GM18861 (cell line): ENCODE results near the gene GPX4.
A peak's percentile ranks its signal among the peaks of the same experiment; 100 is the strongest.

ENCODE experiments used
- ATAC-seq: cut with Tn5 transposase; IDR thresholded peaks from one replicate; pipeline ENCODE4 v1.9.1; 2021; ENCODE audit not compliant: unreplicated experiment

Gene GPX4

DNA sequence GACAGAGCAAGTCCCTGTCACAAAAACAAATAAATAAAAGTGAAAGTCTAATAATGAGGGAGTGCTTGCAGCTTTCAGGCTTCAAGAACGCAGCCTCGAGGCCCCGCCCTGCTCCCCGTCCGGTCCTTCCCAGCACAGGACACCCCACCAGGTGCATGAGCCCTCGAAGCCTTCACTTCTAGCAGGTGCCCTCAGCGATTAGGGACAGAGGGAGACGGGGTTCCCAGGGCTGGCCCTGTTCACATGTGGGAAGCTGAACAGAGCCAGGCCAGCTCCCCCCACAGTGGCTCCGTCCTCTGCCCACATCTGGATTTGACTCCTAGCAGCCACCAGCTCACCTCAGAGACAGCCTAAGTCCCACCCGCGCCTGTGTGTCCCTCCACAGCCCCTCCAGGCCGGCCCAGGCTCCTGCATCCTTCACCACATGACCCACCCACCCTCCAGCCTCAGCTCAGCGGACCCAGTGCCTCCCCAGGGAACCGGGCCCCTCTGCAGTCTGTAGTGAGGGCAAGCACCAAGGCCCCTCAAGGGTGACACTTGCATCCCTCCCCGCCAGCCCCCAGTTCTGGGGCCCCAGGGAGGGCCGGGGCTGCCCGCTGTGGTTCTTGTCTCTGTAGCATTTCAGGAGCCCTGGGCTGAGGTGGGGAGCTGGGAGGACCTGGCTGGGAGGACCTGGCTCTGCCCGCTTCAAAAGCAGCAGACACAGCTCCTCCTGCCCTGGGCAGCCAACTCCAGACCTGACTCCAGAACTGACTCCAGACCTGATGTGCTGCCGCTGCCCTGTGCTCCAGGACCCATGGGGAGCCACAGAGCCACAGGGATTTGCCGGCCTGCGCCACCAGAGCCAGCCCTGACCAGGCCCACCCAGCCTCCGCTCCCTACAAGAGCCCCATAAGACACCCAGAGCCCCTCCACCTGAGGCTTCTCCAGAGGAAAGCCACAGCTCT lies 27.2 kb downstream of the GPX4 start:
- ATAC-seq = no peak

DNA sequence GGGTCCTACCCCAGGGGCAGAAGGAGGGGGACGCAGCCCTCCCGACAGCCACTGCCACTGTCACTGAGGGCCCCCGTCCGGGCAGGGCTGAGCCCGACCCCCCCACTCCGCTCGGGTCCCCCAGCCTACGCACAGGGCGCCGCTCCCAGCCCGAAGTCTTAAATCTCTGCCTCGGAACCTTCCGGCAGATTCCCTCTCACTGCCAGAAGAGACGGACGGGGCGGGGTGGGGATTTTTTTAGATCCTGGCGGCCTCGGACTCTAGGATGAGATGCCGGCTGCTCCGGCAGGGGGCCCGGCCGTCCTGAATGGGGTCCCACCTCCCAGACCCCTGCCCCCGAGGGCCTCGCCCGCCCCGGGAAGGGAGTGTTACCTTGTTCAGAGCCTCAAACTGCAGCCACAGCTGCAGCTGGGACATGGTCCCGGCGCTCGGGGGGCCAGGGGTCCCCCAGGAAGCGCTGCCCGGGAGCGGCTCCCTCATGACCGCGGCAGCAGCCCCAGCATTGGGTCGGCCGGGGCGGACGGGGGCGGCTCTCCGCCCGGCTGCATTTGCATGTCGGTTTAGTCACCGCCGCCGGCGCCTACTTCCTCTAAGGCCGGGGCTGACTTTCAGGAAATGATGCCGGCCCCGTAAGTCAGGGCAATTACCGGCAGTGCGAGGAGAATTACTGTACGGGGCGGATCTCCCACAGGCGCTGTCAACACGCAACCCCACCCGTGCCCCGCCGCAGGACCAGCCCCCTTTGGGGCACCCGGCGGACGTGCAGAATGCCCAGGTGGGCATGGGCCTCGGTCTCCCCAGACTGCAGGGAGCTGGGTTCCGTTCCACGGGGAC lies 28.1 kb downstream of the GPX4 start:
- peak; percentile 31 for ATAC-seq

DNA sequence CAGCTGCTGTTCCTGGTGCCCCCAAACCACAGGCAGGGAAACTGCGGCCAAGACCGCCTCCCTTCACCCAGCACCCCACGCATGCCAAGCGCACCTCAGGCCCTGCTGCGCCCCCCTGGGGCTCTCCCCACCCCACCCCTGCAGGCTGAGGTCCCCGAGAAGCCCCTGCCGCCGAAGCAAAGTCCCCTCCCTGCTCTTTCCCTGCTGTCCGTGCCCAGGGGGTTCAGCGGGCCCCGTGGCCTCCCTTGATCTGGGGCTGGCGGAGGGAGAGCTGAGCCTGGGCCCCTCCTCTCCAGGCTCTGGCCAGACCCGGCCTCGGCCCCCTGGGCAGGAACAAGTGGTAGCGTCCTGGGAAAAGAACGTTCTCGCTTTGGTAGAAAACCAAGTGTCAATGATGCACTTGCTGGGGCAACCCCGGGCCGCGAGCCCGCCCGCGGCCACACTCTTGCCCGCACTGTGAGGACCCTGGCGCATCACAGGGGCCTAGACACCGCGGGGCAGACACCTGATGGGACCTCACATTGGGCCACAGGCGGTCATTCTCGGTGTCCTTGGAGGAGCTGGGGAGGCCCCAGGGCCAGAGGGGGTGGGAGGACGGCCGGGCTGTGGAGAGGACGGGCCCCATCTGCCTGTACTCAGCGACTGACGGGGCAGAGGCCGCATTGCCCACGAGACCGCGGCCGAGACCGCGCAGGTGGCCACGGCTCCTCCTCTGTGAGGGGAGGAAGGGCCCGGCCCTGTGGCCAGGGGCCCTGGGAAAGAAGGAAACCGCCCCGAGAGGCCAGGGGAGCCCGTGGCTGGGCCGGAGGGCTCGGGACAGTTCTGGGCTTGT lies 29.0 kb downstream of the GPX4 start:
- ATAC-seq = no peak

DNA sequence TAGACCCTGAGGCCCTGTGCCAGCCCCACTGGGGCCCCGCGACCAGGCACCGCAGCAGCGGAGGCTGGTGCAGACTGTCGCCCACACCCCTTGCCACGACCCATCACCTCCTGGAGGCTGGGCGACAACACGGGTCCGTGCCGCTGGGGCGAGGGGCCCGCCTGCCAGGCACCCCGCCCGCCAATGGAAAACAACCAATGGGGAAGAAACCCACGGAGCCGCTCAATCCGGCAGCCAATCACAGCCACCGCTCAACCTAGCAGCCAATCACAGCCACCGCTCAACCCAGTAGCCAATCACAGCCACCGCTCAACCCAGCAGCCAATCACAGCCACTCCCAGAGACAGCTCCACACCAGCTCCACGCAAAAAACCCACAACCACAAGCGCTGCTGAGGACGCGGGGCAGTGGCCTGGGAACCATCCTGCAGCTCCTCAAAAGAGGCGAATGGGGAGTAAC lies 29.7 kb downstream of the GPX4 start:
- no peak for ATAC-seq

DNA sequence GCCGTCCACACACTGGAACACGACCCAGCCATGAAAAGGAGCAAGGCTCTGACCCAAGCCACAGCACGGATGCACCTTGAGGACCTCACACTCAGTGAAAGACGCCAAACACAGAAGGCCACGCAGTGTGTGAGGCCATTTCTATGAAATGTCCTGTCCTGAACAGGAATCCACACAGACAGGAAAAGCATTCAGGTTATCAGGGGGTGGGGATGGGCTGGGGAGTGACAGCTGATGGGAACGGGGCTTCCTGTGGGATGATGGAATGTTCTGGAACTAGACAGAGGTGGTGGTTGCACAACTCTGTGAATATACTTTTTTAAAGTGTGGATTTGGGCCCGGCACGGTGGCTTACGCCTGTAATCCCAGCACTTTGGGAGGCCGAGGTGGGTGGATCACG lies 30.6 kb downstream of the GPX4 start:
- no peak for ATAC-seq

DNA sequence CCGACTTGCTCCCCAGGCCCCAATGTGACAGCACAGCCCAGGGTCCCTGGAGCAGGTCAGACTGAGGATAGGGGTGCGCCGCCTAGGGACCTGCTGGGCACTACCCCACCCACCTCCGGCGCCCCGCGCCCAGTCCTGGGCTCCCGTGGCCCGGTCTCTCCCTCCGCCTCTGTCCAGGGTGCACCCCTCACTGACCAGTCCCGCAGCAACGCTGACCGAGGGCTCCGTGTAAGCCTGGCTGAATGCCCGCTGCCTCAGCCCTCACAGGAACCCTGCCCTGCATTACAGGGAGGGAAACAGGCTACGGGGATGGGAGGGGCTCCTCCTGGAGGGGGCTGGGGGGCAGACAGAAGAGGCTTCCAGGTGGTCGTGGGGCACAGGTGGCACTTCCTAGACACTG lies 31.7 kb downstream of the GPX4 start:
- ATAC-seq = no peak

DNA sequence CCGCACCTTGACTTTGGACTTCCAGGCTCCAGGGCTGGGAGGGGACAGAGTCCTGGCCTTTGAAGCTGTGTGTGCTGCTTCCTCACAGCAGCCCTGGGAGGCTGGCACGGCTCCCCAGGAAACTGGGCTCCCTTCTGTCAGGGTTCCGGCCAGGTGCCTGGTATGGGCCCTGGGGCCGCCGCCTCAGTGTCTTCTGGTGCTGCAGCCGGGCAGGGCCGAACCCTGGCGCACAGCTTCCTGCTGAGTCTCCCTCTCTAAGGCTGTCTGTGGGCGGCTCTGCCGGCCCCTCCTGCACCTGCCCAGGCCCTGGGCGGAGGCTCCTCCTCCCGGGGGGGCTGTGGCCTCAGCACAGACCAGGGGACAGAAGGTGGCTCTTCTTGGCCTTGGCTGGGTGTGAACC lies 32.4 kb downstream of the GPX4 start:
- no peak for ATAC-seq

DNA sequence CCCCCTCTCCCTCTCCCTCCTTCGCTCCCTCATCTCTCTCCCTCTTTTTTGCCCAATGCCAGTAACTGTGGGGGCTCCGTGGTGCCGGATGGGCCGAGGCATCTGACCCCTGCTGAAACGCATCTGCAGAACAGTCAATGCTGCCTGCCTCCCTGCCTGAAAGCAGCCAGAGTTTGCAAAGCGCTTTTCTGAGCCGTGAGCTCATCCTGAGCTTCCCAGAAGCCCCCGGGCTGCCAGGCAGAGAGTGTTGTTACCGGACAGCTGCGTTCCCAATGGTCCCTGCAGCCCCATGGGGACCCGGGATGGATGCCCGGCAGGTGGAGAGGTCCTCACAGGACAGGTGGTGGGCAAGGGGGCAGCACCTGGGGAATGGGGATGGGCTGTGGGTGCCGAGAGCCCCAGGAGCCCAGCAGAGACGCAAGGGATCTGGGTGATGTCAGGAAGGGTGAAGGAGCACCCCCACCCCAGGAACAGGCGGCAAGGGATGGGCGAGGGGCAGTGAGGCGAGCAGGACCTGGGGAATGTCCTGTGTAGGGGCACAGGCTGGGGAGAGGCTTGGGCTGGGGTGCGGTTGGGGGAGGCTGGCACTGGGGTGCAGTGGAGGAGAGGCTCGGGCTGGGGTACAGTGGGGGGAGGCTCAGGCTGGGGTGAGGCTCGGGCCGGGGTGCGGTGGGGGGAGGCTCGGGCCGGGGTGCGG lies 33.0 kb downstream of the GPX4 start:
- no peak for ATAC-seq

DNA sequence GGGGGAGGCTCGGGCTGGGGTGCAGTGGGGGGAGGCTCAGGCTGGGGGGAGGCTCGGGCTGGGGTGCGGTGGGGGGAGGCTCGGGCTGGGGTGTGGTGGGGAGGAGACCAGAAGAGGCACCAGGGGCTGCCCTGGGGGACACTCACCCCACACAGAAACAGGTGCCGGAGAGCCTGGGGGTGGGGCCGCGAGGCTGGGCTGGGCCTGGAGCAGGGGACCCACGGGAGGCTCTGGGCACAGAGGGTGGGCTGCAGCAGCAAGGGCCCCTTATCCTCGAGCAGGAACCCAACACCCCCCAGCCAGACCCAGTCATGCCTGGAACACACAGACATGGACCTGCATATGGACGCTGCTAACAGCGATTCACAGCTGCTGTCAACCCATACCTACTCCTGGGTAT lies 34.3 kb downstream of the GPX4 start:
- no peak for ATAC-seq

DNA sequence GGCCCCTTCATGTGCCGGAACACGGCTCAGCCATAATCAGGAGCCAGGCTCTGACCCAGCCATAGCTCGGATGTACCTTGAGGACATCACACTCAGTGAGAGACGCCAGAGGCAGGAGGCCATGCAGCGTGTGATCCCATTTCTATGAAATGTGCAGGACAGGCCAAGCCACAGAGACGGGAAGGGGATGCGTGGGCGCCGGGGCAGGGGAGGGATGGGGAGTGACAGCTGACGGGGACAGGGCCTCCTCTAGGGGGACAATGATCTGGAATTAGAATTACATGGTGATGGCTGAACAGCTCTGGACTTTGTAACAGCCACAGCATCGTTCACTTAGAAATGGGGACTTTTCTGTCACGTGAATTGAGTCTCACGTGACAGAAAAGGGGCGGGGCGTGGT lies 35.3 kb downstream of the GPX4 start:
- no peak for ATAC-seq

DNA sequence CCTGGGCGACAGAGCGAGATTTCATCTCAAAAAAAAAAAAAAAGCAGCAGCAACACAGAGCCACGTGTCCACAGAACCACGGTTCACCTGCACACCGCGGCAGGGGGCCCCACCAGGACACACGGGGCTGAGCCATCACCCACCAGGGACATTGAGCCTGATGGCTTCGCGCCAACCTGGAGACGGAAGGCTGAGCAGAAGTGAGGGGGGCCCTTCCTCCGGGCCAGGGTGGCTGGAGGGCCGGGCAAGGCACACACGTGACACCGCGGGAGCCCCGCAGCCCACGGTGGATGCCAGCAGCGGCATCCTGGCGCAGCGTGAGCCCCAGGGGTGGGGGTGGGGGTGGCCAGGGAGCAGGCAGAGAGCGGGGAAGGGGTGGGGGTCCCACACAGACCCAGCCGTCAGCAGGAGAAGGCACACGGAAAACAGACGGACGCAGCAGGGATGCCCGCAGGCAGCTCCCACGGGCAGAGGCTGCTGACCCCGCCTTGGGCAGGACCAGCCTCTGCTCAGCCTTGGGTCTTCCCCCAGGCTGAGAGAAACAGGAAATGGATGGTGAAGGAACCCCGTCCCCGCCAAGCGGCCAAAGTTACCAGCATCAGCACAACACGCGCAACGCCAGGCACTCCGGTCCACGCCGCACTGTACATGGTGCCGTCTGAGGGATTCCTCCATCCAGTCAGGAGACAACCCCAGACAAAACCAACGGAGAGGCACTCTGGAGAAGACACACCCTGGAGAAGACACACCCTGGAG lies 36.7 kb downstream of the GPX4 start:
- no peak for ATAC-seq

DNA sequence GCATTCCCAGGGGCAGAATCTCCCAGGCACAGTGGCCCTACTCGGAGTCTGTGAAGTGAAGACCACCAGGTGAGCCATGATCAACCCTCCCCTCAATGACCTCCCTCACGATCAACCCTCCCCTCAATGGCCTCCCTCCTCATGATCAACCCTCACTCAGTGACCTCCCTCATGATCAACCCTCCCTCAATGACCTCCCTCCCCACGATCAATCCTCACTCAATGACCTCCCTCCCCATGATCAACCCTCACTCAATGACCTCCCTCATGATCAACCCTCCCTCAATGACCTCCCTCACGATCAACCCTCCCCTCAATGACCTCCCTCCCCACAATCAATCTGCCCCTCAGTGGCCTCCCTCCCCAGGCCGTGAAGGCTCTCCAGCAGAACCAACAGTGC lies 38.1 kb downstream of the GPX4 start:
- no peak for ATAC-seq

DNA sequence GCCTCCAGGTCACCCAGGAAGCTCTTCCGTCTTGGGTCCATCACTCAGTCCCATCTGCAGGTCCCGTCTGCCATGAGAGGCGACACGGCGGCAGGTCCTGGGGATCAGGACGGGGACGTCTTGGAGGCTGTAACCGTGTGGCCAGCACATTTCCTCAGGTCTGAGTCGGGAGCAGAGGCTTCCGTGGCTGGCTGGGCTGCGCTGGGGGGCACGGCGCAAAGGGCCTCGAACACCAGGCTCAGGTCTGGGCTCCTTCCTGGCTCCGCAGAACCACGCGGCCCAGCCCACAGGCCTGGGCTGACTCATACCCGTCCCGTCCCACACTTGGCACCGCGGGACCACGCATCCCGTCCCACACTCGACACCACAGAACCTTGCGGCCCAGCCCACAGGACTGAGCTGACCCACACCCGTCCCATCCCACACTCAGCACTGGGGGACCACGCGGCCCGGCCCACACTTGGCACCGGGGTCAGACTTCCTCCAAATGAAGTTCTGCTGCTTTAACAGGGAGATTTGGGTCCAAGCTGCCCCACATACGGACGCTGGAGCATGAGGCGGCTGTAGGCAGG lies 40.1 kb downstream of the GPX4 start:
- no peak for ATAC-seq

DNA sequence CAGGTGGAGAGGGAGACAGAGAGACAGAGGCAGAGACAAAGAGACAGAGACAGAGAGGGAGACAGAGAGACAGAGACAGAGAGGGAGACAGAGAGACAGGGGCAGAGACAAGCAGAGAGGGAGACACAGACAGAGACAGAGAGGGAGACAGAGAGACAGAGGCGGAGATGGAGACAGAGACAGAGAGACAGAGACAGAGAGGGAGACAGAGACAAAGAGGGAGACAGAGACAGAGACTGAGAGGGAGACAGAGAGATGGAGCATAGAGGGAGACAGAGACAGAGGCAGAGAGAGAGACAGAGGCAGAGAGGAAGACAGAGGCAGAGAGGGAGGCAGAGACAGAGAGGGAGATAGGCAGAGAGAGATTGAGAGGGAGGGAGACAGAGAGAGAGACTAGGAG lies 40.9 kb downstream of the GPX4 start:
- ATAC-seq = no peak

DNA sequence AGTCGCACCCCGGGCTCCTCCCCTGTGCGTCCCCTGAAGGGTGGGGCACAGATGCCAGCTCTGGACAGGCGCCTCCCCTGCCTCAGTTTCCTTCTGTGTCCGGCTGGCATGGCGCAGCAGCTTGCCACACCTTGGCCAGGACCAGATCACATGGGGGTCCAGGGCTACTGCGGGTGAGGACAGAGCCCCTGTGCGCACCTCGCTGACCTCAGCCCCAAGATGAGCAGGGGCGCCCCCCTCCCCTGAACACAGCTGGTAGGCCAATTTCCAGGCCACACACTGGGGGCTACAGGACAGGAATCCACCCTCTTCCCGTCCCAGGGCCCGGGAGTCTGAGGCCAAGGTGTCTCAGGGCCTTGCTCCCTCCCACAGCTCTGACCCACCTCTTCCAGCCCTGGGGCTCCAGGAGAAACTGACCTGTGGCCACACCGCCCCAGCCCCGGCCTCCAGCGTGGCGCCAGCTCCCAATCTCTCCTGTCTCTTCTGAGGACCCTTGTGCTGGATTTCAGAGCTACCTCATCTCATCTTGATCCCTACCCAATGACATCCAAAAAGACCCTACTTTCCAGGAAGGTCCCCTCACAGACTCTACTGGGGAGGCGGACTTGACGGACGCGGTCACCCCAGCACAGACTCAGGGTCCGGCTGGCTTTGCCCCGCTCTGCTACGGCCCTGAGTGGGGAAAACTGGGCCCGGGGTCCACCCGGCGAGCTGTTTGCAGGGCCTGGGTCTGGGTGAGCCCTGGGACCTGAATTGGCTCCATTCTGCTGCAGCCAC lies 42.0 kb downstream of the GPX4 start:
- no peak for ATAC-seq

DNA sequence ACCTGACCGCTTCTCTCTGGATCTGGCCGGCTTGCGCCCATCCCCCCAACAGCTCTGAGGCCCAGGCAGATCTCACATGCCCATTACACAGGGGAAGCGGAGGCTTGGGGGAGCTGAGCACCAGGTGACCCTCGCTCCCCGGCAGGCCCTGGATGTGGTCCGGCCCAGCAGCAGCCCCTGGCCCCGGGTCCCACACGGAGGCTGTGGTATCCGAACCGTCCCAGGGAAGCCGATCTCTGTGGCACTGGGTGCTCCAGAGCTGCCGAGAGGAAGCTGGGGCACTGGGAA lies 42.6 kb downstream of the GPX4 start:
- ATAC-seq = no peak

DNA sequence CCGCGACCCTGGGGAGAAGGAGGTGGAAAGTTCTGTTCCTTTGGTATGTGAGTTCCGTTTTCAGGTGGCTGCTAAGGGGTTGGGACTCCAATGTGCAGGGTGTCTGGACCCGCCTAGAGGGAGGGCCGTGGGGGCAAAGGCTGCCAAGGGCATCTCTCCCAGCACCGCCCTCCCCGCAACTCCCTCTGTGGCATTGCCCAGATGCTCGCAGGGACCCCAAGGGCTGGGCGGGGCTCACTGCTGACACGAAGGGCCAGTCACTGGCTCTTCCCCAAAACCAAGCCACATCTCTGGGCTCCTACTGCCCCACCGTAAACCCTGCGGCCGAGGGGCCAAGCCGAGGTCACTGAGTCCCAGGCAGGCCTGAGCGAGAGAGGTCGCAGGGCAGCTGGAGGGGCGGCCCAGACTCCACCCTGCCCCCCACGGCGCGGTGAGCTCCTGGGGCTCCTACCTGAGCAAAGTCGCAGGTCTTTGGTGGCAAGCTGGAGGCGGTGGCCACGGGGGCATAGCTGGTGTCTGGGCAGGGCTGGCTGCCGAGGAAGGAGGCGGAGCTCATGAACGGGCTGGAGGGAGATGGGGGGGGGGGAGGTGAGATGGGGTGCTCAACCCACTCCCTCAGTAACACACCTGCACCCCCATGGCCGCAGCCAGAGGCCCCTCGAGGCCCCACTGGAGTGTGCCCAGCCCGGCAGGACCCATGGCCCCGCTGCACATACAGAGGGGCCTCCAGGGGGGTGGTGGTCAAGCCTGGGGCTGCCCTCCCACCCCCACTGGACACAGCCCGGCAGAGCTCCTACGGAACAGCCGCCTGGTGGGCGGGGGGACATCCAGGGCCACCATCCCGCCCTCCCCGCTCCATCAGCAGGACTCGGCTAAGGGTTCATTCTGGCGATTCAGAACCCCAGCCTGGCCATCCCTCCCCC lies 43.3 kb downstream of the GPX4 start:
- no peak for ATAC-seq
